Glutamatergic neuron (in vitro differentiated cells): ENCODE measurements around the gene EIF4G1. TPM values are rescaled to one million over a fixed set of nuclear protein-coding genes. Genes with fewer than 3 reads are reported as not detected.

Experiments
- DNase-seq: peaks from one replicate; pipeline ENCODE4 v3.0.0; 2022
- H3K27ac Mint-ChIP-seq: one replicate; pipeline ENCODE4 v1.8.0; 2020; ENCODE audit warnings: mild to moderate bottlenecking, mixed read lengths, inconsistent platforms; ENCODE audit not compliant: unreplicated experiment
- H3K27me3 Mint-ChIP-seq: one replicate; pipeline ENCODE4 v1.8.0; 2020; ENCODE audit warnings: mild to moderate bottlenecking, moderate library complexity, mixed read lengths, inconsistent platforms; ENCODE audit not compliant: unreplicated experiment
- H3K36me3 Mint-ChIP-seq: one replicate; pipeline ENCODE4 v1.8.0; 2020; ENCODE audit warnings: mild to moderate bottlenecking, mixed read lengths, inconsistent platforms; ENCODE audit not compliant: unreplicated experiment
- H3K4me1 Mint-ChIP-seq: one replicate; pipeline ENCODE4 v1.8.0; 2020; ENCODE audit warnings: mild to moderate bottlenecking, low read depth, mixed read lengths, inconsistent platforms; ENCODE audit not compliant: unreplicated experiment
- H3K4me3 Mint-ChIP-seq: one replicate; pipeline ENCODE4 v1.8.0; 2020; ENCODE audit warnings: mild to moderate bottlenecking, mixed read lengths, inconsistent platforms; ENCODE audit not compliant: unreplicated experiment
- H3K9me3 Mint-ChIP-seq: one replicate; pipeline ENCODE4 v1.8.0; 2020; ENCODE audit warnings: mild to moderate bottlenecking, moderate library complexity, mixed read lengths, inconsistent platforms; ENCODE audit not compliant: unreplicated experiment
- total RNA-seq: library from RNA; stranded (reverse); fragmentation: NEBNext Ultra II Directional; extraction: Animal tissue kit (Norgen Biotek cat#: 25700); gene quantifications from one replicate; pipeline ENCODE4 v1.2.1, GENCODE V29; 2021; ENCODE audit not compliant: unreplicated experiment
- TF ChIP-seq, protein P1 (sequence below): fragments of 200-600 bp; sonication (generic); IDR thresholded peaks from one replicate; pipeline ENCODE4 v1.5.0; 2021; ENCODE audit not compliant: partially characterized antibody, unreplicated experiment

EIF4G1 gene
- total RNA-seq, 1 donor from 2014 or later, result 346 TPM

DNA sequence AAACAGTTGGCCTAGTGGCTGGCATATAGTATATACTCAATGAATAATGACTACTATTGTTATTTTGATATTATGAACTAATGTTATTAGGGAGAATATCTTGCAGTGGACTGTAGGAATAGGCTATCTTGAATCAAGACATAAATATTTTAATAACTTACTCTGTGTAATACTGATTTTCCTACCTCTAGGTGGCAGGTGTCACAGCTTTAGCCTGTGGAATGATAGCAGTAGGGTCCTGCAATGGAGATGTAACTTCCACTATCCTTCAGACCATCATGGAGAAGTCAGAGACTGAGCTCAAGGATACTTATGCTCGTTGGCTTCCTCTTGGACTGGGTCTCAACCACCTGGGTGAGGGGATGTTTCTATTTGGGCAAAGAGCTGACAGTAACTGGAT is 8.8 kb upstream of the EIF4G1 start:
- TF ChIP-seq, protein P1, sequence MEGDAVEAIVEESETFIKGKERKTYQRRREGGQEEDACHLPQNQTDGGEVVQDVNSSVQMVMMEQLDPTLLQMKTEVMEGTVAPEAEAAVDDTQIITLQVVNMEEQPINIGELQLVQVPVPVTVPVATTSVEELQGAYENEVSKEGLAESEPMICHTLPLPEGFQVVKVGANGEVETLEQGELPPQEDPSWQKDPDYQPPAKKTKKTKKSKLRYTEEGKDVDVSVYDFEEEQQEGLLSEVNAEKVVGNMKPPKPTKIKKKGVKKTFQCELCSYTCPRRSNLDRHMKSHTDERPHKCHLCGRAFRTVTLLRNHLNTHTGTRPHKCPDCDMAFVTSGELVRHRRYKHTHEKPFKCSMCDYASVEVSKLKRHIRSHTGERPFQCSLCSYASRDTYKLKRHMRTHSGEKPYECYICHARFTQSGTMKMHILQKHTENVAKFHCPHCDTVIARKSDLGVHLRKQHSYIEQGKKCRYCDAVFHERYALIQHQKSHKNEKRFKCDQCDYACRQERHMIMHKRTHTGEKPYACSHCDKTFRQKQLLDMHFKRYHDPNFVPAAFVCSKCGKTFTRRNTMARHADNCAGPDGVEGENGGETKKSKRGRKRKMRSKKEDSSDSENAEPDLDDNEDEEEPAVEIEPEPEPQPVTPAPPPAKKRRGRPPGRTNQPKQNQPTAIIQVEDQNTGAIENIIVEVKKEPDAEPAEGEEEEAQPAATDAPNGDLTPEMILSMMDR, result no peak
- Mint-ChIP-seq H3K27me3 (peaks cover 2% of the 10 kb centered on the region), H3K36me3 (peaks cover 4% of the 10 kb centered on the region), H3K9me3 (no peaks in the 10 kb centered on the region), H3K4me1 (no peaks in the 10 kb centered on the region), H3K4me3 (no peak overlapping the region), H3K27ac (no peak overlapping the region)
- DNase-seq, result no peak

GRCh38 chr3:184306341-184306972 is 7.9 kb upstream of the EIF4G1 start:
- TF ChIP-seq, protein P1, result no peak
- H3K27ac Mint-ChIP-seq, result no peak overlapping the region
- no peak overlapping the region for H3K4me3 Mint-ChIP-seq
- H3K36me3 Mint-ChIP-seq, result peaks cover 4% of the 10 kb centered on the region
- H3K4me1 Mint-ChIP-seq, result no peaks in the 10 kb centered on the region
- no peak for DNase-seq
- peaks cover 4% of the 10 kb centered on the region for H3K9me3 Mint-ChIP-seq
- H3K27me3 Mint-ChIP-seq, result peaks cover 2% of the 10 kb centered on the region

DNA sequence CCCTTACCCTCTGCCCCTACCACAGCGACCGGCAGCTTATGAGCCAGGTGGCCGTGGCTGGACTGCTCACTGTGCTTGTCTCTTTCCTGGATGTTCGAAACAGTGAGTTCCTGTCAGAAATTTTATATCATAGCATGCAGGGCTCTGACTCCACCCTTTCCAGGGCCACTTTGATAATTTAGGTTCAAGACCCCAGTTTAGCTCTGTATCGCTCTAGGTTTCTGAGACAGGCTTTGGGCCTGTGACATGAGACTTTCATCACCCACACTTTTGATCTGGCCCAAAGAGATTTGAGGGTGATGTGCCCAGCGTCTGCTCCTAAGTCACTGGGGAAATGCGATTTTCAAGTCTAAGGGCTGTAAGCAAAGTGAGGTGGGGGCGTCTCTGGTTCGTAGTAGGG is 6.5 kb upstream of the EIF4G1 start:
- Mint-ChIP-seq H3K4me3 (no peak overlapping the region), H3K27ac (no peak overlapping the region), H3K9me3 (peaks cover 4% of the 10 kb centered on the region), H3K36me3 (peaks cover 4% of the 10 kb centered on the region), H3K27me3 (peaks cover 2% of the 10 kb centered on the region), H3K4me1 (no peaks in the 10 kb centered on the region)
- TF ChIP-seq, protein P1, result no peak
- DNase-seq, result no peak

DNA sequence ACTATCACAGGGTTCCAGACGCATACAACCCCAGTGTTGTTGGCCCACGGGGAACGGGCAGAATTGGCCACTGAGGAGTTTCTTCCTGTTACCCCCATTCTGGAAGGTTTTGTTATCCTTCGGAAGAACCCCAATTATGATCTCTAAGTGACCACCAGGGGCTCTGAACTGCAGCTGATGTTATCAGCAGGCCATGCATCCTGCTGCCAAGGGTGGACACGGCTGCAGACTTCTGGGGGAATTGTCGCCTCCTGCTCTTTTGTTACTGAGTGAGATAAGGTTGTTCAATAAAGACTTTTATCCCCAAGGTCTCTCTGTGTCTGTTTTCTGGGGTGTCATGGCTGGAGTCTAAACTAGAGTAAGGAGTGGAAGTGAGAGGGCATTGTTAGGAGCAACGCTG is 5.7 kb upstream of the EIF4G1 start:
- Mint-ChIP-seq H3K4me3 (no peak overlapping the region), H3K9me3 (peaks cover 4% of the 10 kb centered on the region), H3K36me3 (peaks cover 4% of the 10 kb centered on the region), H3K4me1 (no peaks in the 10 kb centered on the region), H3K27me3 (peaks cover 2% of the 10 kb centered on the region), H3K27ac (no peak overlapping the region)
- TF ChIP-seq, protein P1, result no peak
- DNase-seq, result no peak

DNA sequence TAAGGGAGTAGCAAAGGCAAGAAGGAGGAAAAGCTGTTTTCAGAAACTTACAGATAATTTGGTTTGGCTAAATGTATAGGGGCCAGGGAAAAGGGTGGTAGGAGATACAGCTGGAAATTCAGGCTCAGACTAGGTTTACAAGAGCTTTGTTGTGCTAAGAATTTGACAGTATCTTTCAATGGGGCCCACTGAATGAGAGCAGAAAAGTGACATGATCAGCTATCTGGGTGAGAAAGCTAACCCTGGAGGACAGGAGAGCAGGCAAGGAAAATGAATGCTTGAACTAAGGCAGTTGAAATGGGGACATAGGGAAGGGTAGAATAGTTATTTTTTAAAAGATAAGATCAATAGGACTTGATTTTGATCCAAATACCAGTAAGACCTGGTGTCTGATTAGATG is 2.8 kb upstream of the EIF4G1 start:
- no peak overlapping the region for H3K27ac Mint-ChIP-seq
- TF ChIP-seq, protein P1, result no peak
- no peak for DNase-seq
- no peaks in the 10 kb centered on the region for H3K36me3 Mint-ChIP-seq
- peaks cover 4% of the 10 kb centered on the region for H3K9me3 Mint-ChIP-seq
- no peak overlapping the region for H3K4me3 Mint-ChIP-seq
- no peaks in the 10 kb centered on the region for H3K27me3 Mint-ChIP-seq
- H3K4me1 Mint-ChIP-seq, result peaks cover 3% of the 10 kb centered on the region
